MM.1S (cell line): ENCODE data around the gene CASP9.
"Not testable (repeated sequence)": the region's sequence is repeated elsewhere in the genome, so short reads cannot be mapped to it uniquely, and the experiment has no call there.

Experiments used
- CTCF ChIP-seq: fragments of 300-600 bp; sonication (generic); IDR thresholded peaks from 2 replicates; pipeline ENCODE4 v1.5.1; 2016; ENCODE audit warnings: antibody characterized with exemption, low read length, mixed read lengths
- EZH2 ChIP-seq: fragments of 300-600 bp; sonication (generic); optimal IDR thresholded peaks from 2 replicates; pipeline ENCODE3; 2017; ENCODE audit warnings: low read depth, mild to moderate bottlenecking, antibody characterized with exemption, low read length, mixed read lengths
- EZH2phosphoT487 ChIP-seq: fragments of 300-600 bp; sonication (generic); IDR thresholded peaks from 2 replicates; pipeline ENCODE4 v1.6.1; 2018; ENCODE audit warnings: antibody characterized with exemption, low read length

GRCh38 chr1:15469821-15470448 is 54.1 kb downstream of the CASP9 start:
- TF ChIP-seq CTCF, EZH2, EZH2phosphoT487: not testable (repeated sequence)
